Colonic mucosa (tissue), 4 donors: ENCODE data around the gene IFNA5. TPM values are rescaled to one million over a fixed set of nuclear protein-coding genes. Genes with fewer than 3 reads are reported as not detected.

Experiments used
- DNase-seq: peaks from one replicate; pipeline ENCODE4 v3.0.0-alpha.2; 2020
- H3K27ac ChIP-seq: fragments of 200-600 bp; one replicate; pipeline ENCODE4 v1.8.0; 2021
- H3K27me3 ChIP-seq: fragments of 200-600 bp; one replicate; pipeline ENCODE4 v1.8.0; 2021
- H3K36me3 ChIP-seq: fragments of 200-600 bp; one replicate; pipeline ENCODE4 v1.8.0; 2021
- H3K4me1 ChIP-seq: fragments of 200-600 bp; one replicate; pipeline ENCODE4 v1.8.0; 2021; ENCODE audit warnings: mild to moderate bottlenecking
- H3K4me3 ChIP-seq: fragments of 200-600 bp; one replicate; pipeline ENCODE4 v1.8.0; 2021
- H3K9ac ChIP-seq, 2 donors: one replicate each; pipeline ENCODE4 v1.7.0; 2013; ENCODE audit warnings: control low read depth in 2 of 2, low read depth in 2 of 2, low read length in 2 of 2
- H3K9me3 ChIP-seq: fragments of 200-600 bp; one replicate; pipeline ENCODE4 v1.8.0; 2021
- intact Hi-C: fragments of 100-400 bp; cut with DNase I; formaldehyde crosslinking; loops from one replicate; pipeline ENCODE4 v1.14.1; 2022
- total RNA-seq, 2 donors: library from RNA; stranded (reverse); fragmentation: NEBNext Ultra II Directional in 1 of 2; extraction: Animal tissue kit (Norgen Biotek cat#: 25700) in 1 of 2; gene quantifications; one replicate each; pipeline ENCODE4 v1.2.1, GENCODE V29; 2021
- TF ChIP-seq, protein P1 (sequence below): fragments of 200-600 bp; IDR thresholded peaks from one replicate; pipeline ENCODE4 v1.8.0; 2022; ENCODE audit warnings: antibody characterized with exemption, mild to moderate bottlenecking
- donor health status: healthy.
- donor health status: DM: no; HTN: no; CAD: no.
- donor health status: DM: no; HTN: no; CAD: no.

IFNA5 gene
- not detected for total RNA-seq

DNA sequence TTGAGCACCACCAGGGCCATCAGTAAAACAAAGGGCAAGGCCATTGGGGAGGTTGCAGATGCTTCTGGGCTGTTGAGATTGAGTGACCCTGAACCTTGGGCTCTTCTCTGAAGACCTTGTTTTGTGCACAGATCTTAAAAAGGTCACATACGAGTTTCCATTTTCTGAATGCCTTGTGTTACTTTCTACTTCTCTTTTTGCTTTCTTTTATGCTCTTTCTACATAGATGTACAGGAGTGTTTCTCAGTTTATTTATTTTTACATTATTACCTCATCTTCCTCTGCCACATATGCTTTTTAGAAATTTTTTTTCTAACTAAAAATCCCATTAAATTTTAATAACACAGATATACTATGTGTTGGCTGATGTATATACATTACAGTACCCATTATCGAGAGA lies at the start of gene IFNA5:
TSS of gene IFNA5 (minus strand) at position 101 of the 400 bp plus-strand sequence. CDS start at position 44, 57 bp downstream.
- H3K27me3 ChIP-seq = no peaks in the 10 kb centered on the region
- H3K9me3 ChIP-seq = no peaks in the 10 kb centered on the region
- no peak for DNase-seq
- no peak within 1 kb of the TSS for H3K9ac ChIP-seq
- no peaks in the 10 kb centered on the region for H3K4me1 ChIP-seq
- no peaks in the 10 kb centered on the region for H3K36me3 ChIP-seq
- TF ChIP-seq, protein P1, sequence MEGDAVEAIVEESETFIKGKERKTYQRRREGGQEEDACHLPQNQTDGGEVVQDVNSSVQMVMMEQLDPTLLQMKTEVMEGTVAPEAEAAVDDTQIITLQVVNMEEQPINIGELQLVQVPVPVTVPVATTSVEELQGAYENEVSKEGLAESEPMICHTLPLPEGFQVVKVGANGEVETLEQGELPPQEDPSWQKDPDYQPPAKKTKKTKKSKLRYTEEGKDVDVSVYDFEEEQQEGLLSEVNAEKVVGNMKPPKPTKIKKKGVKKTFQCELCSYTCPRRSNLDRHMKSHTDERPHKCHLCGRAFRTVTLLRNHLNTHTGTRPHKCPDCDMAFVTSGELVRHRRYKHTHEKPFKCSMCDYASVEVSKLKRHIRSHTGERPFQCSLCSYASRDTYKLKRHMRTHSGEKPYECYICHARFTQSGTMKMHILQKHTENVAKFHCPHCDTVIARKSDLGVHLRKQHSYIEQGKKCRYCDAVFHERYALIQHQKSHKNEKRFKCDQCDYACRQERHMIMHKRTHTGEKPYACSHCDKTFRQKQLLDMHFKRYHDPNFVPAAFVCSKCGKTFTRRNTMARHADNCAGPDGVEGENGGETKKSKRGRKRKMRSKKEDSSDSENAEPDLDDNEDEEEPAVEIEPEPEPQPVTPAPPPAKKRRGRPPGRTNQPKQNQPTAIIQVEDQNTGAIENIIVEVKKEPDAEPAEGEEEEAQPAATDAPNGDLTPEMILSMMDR = no peak
- H3K27ac ChIP-seq = no peak within 1 kb of the TSS
- intact Hi-C loops = no loop called here
- H3K4me3 ChIP-seq = no peak within 1 kb of the TSS

DNA sequence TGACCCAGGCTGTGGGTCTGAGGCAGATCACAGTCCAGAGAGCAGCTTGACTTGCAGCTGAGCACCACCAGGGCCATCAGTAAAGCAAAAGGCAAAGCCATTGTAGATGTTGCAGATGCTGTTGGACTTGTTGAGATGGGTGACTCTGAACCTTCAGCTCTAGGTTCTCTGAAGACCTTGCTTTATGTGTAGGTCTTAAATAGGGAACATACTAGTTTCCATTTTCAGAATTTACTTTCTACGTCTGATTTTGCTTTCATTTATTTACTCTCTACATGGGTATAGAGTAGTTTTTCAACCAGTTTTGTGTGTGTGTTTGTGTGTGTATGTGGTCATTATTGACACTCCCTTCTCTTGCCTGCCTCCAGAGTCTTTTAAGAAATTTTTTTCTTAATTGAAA lies 45.7 kb upstream of the IFNA5 start, which contains the start of gene IFNA6:
TSS of gene IFNA6 (minus strand) at position 101 of the 400 bp plus-strand sequence. CDS start at position 101, 0 bp downstream.
- Histone ChIP-seq H3K36me3 (no peaks in the 10 kb centered on the region), H3K9ac (no peak within 1 kb of the TSS)
- TF ChIP-seq, protein P1 = no peak

DNA sequence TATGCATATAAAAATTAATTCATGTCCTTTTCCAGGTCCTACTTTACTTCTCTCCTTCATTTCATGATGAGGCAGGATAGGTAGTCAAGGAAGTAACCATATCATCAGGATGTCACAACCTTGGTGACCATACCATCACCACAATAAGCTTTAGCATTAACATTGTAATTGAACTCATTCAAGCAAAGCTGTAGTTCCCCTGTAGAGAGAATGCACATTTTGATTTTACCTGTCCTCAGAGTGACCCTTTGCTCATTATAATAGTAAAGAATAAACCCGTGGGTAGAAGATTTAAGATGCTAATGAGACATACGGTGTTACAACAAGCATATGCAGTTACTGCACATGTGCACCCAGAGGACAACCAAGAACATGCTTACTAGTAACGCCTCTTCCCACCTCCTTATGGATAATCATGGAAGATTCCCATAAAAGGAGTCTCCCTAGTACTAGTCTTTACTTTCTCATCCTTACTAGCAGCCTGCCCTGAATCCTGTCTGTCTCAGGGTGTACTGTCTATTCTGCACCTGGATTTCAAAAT lies 43.4 kb upstream of the IFNA5 start:
- H3K4me1 ChIP-seq = no peaks in the 10 kb centered on the region
- no peaks in the 10 kb centered on the region for H3K27me3 ChIP-seq
- TF ChIP-seq, protein P1 = no peak
- no peak overlapping the region for H3K9ac ChIP-seq
- H3K36me3 ChIP-seq = no peaks in the 10 kb centered on the region
- no peak overlapping the region for H3K27ac ChIP-seq
- no peak for DNase-seq
- no peaks in the 10 kb centered on the region for H3K9me3 ChIP-seq
- intact Hi-C loops = no loop called here
- H3K4me3 ChIP-seq = no peak overlapping the region

More for the DNA sequence above, 45.7 kb upstream of the IFNA5 start, which contains the start of gene IFNA6:
- no peaks in the 10 kb centered on the region for H3K4me1 ChIP-seq
- H3K4me3 ChIP-seq = no peak within 1 kb of the TSS
- DNase-seq = no peak
- no peaks in the 10 kb centered on the region for H3K27me3 ChIP-seq
- intact Hi-C loops = no loop called here
- H3K9me3 ChIP-seq = no peaks in the 10 kb centered on the region
- H3K27ac ChIP-seq = no peak within 1 kb of the TSS

DNA sequence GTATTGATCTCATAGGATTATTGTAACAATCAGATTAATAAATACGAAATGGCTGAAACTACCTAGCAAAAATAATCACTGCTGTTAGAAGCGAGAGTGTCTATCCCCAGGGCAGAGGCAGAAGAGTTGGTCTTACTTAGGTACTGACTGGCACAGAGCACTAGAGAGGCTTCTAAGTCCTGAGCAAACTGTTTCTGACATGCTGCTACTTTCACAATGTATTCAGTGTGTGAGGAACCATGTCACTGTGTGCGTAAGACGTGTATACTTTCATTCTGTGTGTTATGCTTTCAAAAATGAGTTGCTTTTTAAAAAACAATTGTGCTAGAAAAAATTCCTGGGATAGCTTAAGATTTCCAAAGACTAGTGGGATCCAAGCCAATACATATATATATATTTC lies 35.6 kb upstream of the IFNA5 start:
- no peak overlapping the region for H3K9ac ChIP-seq
- no peaks in the 10 kb centered on the region for H3K9me3 ChIP-seq
- no peaks in the 10 kb centered on the region for H3K4me1 ChIP-seq
- H3K4me3 ChIP-seq = no peak overlapping the region
- intact Hi-C loops = no loop called here
- no peaks in the 10 kb centered on the region for H3K27me3 ChIP-seq
- TF ChIP-seq, protein P1 = no peak
- DNase-seq = no peak
- no peaks in the 10 kb centered on the region for H3K36me3 ChIP-seq
- H3K27ac ChIP-seq = no peak overlapping the region

DNA sequence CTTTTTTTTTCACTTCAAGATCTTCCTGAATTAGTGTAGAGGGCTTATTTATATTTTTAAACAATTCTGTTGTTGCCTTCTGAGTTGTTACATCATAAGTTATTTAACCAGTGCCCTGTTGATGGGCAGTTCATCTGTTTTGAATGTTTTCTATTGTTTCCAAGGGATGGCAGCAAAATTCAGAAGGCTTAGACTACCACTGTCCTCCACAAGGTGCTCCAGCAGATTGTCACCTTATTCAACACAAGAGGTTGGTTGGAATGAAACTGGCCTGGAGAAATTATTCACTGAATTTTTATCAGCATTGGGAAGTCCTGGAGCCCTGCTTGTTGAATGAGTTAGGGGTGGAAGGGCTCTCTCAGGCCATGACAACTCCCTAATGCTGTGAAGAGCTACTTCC lies 31.3 kb upstream of the IFNA5 start:
- Histone ChIP-seq H3K36me3 (no peaks in the 10 kb centered on the region), H3K27ac (no peak overlapping the region), H3K9ac (no peak overlapping the region), H3K9me3 (no peaks in the 10 kb centered on the region), H3K27me3 (no peaks in the 10 kb centered on the region), H3K4me3 (no peak overlapping the region), H3K4me1 (peaks cover 12% of the 10 kb centered on the region)
- no peak for DNase-seq
- TF ChIP-seq, protein P1 = no peak
- intact Hi-C loops = no loop called here
